NCI-H1105 (cell line): ENCODE data around the gene CD4.
"Not testable (repeated sequence)": the region's sequence is repeated elsewhere in the genome, so short reads cannot be mapped to it uniquely, and the experiment has no call there.

ENCODE experiments used
- DNase-seq: peaks from one replicate; lab custom pipeline; 2025; lab: John Stamatoyannopoulos, UW

Gene CD4

DNA sequence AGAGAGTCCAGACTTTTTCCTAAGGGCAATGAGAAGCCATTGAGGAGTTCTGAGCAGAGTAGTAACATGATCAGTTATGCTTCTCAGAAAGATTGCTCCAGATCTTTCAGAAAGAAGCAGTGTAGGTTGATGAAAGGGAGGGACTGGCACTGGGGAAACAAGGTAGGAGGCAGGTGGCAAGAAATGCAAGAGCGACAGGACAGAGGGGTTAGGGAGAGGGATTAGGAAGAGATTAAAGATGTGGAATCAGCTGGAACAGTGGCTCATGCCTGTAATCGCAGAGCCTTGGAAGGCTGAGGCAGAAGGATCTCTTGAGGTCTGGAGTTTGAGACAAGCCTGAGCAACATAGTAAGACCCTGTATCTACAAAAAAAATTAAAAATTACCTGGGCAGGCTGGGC lies 58.3 kb downstream of the CD4 start:
- DNase-seq: no peak

DNA sequence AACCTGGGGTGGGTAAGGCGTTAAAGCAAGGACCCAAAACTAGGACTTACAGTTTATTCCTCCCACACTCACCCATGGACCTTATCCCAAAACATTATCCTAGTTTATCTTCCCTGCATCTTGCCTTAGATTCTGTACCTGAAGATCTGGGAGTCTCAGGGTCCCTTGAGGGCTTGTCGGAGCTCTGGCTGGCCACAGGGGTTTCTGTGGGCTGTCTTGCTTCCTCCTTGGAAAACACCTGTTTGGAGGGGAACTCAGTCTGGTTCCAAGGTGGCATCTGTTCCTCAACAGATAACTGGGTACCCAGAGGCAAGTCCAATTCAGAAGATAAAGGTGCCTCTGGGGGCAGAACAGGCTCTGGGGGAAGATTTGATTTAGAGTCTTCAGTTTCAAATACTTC lies 60.1 kb downstream of the CD4 start:
- no peak for DNase-seq

DNA sequence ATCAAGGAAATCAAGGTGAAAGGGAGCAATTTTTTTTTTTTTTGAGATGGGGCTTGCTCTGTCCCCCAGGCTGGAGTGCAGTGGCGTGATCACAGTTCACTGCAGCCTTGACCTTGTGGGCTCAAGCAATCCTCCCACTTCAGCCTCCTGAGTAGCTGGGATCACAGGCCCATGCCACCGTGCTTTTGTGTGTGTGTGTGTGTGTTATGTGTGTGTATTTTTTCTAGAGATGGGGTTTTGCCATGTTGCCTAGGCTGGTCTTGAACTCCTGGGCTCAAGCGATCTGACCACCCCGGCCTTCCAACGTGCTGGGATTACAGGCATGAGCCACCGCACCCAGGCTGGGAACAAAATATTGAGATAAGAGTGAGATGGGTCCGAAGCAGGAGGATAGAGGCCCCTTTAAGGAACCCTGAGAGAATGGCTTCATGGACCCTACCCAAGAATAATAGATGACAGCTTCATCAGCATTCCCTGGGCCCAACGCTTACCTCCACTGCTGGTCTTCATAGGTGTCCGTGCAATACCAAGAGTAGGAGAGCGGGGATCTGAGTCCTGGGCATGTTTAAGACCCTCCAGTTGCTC lies 60.7 kb downstream of the CD4 start:
- DNase-seq: no peak

DNA sequence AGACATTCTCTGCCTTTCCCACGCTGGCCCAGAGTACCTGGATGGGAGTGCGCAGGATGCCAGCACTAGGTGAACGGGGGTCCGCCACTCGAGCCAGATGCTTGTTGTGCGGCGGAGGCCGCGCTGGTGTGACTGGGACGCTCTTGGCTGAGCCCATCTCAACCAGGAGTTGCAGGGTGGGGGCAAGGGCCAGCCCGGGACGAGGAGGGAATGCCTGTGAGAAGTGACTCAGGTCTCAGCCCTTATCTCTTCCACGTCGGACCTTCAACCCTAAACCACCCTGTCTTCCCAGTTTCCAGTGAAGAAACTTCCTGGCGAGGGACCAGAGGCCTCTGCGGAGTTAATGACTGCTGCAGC lies 61.4 kb downstream of the CD4 start:
- DNase-seq: no peak

DNA sequence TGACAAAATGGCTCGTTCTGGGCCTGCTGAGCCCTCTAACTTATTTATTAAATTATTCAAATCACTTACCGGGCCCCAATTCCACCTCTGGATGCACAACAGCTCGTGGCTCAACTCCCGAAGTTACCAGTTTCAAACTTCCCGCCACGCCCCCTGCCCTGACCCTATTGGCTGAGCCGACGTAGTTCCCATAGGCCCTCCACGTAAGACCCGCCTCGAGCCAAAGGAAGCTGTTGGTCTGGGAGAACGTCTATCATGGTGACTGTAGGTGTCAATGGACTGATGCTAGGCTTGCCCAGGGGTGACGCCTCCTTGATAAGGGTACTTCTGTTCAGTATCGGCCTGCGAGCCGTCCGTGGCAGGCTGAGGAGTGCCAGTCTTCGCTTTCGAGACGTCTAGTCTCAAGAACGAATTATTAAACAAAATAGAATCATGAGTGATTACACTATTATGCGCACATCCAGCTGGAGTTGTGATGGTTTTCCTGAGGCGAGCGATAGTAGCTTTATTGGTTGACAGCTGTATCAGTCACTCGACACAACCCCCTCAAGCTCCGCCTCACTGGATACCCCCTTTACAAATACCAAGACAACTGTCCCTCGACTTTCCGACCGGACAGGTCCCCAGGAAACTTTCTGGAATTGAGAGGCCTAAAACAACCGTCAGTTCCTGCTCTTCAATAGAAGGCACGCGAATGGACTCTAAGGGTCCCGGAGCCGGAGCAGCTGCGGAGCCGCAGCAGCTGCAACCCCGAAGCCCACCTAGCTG lies 62.0 kb downstream of the CD4 start, which contains the start of gene CDCA3:
Gene CDCA3, minus strand, starts transcription at position 134 of the 768 bp plus-strand sequence. CDS start 334 bp downstream, outside the sequence.
- DNase-seq: peak; percentile 97

DNA sequence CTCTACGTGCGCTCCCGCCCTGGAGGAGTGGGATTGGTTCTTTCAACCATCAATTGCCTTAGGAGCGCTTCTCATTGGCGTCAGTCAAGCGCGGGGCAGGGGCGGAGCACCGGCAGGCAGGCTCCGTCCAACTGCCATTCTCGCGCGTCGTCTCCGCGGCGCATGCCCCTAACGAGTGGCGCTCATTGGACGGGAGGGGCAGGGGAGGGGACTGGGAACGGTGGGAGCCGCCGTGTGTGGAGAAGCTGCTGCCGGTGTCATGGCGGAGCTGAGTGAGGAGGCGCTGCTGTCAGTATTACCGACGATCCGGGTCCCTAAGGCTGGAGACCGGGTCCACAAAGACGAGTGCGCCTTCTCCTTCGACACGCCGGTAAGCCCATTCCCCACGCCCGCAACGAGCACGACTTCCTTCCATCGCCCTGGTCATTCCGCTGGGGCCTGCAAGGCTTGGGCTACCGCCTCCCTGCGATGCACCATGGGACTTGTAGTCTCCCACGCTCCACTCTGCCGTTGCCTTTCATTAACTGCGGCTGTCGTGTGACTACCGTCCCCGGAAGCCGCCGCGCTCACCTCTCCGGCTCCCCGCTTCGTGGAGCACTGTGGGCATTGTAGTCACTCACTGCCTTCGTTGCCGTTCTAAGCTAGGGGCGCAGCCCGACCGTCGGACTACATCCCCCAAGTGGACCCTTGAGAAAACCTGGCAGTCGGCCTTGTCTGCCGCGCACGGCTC lies 62.8 kb downstream of the CD4 start, which contains the start of gene USP5:
Gene USP5, plus strand, starts transcription at position 230 of the 730 bp plus-strand sequence. Its CDS starts 30 bp downstream, at position 260.
- DNase-seq: peak; percentile 100

DNA sequence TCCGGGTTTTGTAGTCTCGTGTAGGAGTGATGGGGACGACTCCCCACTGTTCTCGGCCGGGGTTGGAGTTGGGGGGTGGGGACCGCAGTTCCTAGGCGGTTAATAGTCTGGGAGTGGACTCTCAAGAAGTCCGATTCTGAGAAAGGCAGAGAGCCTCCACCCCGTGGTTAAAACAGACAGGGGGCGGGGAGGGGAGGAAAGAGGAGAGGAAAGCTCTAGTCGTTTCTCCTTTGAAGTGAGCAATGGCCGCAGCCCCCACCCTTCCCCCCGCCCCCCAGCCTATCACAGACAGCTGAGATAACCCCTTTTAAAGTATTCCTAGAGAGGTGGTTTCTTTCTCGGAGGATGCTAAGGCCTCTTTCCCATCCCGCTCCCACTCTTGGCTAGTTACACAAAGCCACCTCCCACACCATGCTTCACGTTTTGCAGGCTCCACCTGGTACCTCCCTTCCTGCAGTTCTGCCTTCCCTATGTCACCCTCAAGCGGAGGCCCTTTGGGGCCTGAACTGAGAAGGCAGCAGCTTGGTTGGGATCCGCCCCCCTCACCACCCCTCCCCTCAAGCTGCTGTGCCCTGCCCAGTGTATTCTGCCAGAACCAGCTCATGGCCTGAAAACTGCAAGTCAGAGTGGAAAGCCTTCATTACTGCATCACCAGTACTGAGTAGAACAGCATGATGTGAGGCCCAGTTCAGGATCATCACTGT lies 63.5 kb downstream of the CD4 start:
- DNase-seq: no peak

DNA sequence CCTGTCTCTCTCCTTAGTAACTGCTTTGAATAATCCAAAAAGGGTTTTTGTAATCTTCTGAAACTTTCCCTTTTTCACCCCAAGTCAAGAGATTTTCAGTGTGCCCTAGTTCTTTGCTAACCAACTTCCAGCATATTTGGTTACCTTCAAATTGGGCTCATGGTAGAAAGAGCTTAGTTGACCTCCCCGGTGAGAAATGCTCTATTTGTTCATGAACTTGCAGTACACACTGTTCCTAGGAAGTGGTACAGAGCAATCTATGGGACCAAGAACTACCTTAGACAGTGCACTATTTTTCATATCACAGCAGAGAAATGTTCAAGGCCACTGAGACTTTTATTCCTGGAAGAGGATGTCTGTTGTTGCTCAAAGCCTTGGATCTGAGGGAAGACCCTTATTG lies 64.3 kb downstream of the CD4 start:
- no peak for DNase-seq

DNA sequence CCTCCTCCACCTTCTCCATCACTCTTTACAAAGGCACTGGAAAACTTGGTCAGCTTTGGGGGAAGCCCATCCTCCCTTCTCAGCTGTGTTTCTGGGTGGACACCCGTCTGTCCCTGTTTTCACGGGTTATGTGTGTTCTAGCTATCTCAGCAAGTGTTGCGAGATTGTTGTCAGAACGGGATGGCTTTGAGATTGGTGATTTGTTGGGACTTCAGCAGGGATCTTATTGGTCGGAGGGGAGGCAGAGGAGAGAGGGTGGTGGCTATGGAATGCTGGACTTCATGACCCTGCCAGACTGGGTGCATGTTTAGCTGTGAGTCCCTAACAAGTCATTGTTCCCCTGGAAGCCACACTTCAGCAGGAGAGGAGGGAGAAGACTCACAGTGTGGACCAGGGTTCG lies 64.7 kb downstream of the CD4 start:
- no peak for DNase-seq

DNA sequence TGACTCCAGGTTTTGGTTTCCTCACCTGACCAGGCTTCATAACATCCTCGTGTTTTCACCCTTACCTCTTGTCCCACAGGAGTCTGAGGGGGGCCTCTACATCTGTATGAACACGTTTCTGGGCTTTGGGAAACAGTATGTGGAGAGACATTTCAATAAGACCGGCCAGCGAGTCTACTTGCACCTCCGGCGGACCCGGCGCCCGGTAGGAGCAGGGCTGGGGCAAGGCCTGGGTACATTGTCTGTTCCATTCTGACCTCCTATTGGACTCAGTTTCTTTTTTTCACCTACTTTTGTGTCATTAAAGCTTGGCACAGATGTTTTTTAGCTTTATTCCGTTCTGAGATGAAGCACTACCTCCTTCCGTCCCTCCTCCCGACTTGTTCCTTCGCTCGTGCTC lies 66.0 kb downstream of the CD4 start:
- DNase-seq: no peak

DNA sequence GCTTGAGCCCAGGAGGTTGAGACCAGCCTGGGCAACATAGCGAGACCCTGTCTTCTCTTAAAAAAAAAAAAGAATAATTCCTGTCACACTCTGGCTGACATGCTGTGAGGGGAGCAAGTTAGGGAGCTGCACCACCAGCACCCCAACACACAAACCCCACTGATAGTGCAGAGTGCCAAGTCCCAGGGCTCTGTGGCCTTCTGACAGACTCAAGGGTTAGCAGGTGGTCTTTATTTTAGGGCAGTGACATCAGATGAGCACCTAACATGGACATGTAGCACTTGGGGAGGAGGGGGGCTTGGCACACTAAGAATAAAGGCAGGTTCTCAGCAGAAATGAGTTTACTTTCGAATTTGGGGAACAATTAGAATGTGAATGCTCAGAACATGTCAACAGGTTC lies 69.5 kb downstream of the CD4 start:
- DNase-seq: no peak

DNA sequence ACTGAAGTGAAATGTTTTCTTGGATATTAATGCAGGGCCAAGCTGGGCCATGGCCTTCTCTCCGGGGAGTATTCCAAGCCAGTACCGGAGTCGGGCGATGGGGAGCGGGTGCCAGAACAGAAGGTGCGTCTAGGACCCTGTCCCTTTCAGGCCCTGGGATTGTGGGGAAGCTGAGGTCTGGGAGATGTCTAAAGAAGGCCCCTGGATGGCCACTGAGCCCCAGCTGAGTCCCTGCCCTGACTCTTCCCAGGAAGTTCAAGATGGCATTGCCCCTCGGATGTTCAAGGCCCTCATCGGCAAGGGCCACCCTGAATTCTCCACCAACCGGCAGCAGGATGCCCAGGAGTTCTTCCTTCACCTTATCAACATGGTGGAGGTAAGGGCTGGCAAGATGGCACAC lies 70.8 kb downstream of the CD4 start:
- no peak for DNase-seq

DNA sequence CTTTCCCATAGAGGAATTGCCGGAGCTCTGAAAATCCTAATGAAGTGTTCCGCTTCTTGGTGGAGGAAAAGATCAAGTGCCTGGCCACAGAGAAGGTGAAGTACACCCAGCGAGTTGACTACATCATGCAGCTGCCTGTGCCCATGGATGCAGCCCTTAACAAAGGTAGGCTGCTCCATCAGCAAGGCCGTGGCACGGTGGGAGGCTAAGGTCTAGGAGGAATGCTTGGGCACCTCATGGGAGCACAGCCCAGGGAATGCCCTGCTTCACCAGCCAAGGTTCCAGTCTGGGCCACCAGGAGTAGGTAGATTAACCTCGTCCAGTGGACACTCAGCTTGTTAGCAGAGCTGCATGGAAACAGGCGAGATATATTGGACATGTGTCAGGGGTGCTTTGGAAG lies 71.6 kb downstream of the CD4 start:
- DNase-seq: no peak

DNA sequence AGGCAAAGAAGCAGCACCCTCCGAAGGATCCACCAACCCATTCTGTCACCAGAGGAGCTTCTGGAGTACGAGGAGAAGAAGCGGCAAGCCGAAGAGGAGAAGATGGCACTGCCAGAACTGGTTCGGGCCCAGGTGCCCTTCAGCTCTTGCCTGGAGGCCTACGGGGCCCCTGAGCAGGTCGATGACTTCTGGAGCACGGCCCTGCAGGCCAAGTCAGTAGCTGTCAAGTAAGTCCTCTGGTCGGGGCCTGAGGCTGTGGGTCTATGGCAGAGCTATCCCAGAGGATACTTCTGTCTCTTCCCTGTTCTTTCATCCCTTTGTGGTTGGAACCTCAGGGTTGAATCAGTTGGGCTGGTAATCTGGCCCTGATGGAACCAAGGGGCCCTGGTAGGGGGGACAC lies 72.1 kb downstream of the CD4 start:
- no peak for DNase-seq

DNA sequence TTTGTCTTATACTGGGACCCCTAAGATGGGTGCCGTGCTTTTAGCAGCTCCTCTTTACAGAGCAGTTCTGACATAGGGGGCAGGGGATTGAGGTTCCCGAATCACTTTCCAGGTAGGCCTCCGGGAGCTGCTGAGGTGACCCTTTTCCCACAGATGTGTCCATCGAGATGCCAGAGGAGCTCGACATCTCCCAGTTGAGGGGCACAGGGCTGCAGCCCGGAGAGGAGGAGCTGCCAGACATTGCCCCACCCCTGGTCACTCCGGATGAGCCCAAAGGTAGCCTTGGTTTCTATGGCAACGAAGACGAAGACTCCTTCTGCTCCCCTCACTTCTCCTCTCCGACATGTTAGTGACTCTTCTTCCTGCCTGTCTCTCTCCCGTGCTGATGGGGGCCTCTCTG lies 73.7 kb downstream of the CD4 start:
- no peak for DNase-seq

DNA sequence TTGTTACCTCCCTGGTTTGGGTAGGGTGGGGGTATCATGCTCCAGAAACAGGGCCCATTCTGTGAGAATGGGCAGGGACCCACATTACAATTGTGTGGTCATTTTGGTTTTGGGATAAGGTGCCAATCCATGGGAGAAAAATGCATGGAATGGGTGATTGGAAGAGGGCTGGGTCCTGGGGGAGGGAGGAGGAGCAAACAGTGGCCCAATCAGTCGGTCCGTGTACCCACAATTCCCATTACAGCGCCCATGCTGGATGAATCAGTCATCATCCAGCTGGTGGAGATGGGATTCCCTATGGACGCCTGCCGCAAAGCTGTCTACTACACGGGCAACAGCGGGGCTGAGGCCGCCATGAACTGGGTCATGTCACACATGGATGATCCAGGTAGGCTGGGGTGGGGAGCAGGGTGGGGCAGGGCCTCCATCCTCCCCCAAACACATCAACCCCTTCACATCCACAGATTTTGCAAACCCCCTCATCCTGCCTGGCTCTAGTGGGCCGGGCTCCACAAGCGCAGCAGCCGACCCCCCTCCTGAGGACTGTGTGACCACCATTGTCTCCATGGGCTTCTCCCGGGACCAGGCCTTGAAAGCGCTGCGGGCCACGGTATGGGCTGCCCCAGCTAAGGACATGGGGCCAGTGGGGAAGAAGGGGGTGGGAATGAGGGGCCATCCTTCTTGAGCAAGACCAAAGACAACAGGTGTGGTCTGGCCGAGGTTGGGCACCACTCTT lies 74.4 kb downstream of the CD4 start:
- no peak for DNase-seq

DNA sequence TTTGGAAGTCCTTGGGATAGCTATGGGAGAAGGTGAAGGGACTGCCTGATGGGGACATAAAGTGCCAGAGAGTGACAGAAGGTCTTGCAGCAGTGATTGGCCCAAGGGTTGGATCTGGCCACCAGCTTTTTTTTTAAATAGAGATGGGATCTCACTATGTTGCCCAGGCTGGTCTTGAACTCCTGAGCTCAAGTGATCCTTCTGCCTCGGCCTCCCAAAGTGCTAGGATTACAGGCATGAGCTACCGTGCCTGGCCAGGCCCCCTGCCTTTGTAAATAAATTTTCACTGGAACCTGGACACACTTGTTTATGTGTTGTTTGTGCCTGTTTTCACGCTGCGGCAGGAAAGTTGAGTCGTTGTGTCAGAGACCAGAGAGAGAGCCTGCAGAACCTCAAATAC lies 76.0 kb downstream of the CD4 start:
- DNase-seq: not testable (repeated sequence)

DNA sequence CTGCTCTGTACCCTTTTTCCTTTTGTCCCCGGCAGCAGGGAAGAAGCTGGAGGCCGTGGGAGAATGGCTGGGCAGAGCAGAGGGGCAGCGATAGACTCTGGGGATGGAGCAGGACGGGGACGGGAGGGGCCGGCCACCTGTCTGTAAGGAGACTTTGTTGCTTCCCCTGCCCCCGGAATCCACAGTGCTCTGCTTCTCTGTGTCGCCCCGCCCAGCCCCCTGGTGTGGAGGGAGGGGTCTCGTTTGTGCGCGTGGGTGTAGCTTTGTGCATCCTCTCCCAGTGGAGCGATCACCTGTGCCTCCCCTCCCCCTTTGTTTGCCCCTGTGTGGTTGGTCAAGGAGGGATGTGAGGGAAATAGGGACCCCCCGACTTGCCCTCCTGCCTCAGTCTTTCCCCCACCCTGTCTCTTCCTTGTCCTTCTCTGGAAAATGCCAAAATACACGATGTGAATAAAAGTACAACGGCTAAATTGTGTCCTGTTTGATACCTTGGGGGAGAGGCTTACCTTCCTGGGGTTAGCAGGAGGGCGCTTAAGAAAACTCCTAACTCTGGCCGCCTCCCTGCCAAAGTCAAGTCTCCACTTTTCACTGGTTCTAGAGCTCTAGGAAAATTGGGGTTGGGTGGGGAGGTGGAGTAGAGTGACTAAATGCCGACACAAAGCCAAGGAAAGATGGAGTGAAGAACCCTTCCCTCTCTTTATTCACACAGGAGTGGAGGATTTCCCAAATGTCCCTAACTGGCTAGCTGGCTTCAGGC lies 77.0 kb downstream of the CD4 start:
- DNase-seq: no peak

DNA sequence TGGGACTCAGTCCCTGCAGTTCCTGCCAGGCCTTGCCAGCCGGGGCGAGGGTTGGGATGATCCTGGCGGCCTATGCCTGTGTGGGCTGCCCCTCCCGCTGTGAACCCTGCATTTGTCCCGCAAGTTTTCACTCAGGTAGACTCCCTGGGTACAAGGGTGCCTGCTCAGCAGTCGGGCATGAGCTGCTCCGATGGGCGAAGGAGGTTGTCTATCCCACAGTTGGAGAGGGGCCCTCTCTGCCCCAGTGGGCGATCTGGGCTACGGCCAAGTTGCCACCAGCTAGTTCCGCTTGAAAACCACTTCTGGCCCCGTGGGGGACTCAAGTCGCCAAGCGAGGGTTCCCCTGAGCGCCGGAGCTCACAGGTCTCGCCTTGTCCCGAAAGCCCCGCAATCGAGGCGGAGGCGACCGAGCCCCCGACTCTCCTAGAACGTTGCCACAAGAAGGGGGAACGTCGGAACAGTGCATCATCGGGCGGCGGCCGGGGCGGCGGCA lies 77.6 kb downstream of the CD4 start:
- DNase-seq: no peak

DNA sequence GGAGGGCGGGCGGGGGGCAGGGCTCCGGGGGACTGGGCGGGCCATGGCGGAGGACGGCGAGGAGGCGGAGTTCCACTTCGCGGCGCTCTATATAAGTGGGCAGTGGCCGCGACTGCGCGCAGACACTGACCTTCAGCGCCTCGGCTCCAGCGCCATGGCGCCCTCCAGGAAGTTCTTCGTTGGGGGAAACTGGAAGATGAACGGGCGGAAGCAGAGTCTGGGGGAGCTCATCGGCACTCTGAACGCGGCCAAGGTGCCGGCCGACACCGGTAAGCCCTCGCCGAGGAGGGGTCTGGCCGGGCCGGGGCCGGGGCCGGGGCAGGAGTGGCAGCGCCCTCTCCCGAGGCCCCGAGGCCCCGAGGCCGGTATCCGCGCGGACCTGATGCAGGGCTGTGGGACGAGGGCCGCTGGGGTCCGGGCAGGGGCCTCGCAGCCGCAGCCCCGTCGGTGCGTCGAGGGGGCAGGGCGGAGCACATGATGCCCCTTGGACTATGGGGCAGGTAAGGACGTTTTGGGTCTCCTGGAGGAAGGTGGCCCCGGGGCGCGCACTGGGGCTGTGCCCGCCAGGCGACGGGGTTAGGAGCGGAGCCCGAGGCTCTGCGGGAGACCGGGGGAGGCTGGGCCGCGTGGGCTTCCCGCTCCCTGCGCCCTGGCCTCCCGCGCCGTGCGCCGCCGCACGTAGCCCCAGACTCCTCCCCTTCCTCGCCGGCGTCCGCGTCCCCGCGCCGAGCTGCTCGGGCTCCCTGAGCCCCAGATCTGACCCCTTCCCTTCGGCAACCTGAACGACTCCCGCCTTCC lies 78.3 kb downstream of the CD4 start, which contains the start of gene TPI1:
Gene TPI1, plus strand, starts transcription at position 119 of the 798 bp plus-strand sequence. Its CDS starts 36 bp downstream, at position 155.
- DNase-seq: peak; percentile 78
